ENCODE data around the gene RABGEF1.

DNA sequence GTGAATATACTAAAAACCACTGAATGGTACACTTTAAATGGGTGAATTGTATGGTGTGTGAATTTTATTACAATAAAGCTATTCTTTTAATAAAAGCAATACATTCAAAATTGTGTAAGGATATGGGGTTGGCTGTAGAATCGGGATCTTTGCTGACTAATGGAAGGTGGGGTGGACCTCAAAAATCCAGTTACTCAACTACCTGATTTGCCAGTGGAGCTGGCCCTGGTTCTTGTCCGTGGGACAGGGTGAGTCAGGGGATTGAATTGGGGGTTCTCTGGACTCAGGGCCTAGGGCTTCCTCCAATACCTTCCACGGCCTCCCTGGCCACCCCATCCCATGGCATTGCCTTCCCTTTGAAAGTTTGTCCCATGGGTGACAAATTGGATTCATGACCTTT lies 13.5 kb upstream of the RABGEF1 start:
- TF ChIP-seq ZNF274 (IDR thresholded peaks at IDR 0.05; ENCODE audit: low read depth, low read length) (no peak), YY1 (IDR thresholded peaks at IDR 0.05; ENCODE audit: insufficient read depth, insufficient read length) (no peak), SUZ12 (IDR thresholded peaks at IDR 0.05; ENCODE audit: extremely low read depth, insufficient read depth, insufficient read length) (no peak)
